ENCODE measurements around the gene IFNGR1.

Gene IFNGR1

DNA sequence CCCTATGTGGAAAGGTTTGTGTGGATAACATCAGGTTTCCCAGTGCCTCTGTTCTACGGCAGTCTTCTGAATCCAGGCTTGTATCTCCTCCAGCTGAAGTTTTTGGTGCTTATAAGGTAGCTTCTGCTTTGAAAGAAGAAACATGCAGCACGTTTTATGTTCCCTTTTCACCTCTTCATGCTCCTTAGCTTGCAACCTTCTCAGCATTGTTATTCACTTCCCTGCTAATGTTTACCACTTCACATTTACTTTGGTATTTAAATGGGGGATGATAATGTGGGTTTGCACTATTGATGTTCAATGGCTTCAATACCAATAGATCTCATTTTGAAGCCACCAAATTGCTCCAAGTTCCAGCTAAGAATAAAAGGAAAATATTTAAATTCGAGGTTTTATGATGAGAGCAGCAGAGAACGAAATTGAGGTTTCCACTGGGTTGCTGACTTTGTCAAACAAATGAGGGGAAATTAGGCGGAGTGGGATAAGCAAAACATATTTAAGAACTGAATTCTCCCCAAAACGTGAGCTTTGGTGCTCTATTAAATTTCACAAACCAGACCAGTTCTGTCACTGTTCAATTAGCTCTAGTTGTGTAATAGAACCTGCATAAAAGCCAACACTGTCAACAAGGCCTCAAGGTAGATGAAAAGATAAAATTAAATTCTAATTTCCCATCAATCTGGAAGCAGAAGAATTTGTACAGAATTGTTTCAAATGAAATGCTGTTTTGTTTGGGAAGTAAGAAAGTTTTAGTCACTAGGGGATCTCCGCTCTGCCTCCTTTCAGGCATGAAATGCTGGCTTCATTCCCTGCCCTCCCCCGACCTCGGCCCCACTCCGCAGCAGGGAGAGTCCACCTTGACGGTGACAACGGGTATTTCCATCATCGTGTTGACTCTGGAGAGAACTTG is 47.1 kb downstream of the IFNGR1 start:
- no peak overlapping the region for H3K27ac ChIP-seq
- TF ChIP-seq, protein P1, sequence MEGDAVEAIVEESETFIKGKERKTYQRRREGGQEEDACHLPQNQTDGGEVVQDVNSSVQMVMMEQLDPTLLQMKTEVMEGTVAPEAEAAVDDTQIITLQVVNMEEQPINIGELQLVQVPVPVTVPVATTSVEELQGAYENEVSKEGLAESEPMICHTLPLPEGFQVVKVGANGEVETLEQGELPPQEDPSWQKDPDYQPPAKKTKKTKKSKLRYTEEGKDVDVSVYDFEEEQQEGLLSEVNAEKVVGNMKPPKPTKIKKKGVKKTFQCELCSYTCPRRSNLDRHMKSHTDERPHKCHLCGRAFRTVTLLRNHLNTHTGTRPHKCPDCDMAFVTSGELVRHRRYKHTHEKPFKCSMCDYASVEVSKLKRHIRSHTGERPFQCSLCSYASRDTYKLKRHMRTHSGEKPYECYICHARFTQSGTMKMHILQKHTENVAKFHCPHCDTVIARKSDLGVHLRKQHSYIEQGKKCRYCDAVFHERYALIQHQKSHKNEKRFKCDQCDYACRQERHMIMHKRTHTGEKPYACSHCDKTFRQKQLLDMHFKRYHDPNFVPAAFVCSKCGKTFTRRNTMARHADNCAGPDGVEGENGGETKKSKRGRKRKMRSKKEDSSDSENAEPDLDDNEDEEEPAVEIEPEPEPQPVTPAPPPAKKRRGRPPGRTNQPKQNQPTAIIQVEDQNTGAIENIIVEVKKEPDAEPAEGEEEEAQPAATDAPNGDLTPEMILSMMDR (conservative IDR thresholded peaks at IDR 0.05): no peak

- TF ChIP-seq, protein P1 (conservative IDR thresholded peaks at IDR 0.05): no peak
- H3K27ac ChIP-seq: no peak overlapping the region
Measured at GRCh38 chr6:137171053-137171374, 48.2 kb downstream of the IFNGR1 start.

DNA sequence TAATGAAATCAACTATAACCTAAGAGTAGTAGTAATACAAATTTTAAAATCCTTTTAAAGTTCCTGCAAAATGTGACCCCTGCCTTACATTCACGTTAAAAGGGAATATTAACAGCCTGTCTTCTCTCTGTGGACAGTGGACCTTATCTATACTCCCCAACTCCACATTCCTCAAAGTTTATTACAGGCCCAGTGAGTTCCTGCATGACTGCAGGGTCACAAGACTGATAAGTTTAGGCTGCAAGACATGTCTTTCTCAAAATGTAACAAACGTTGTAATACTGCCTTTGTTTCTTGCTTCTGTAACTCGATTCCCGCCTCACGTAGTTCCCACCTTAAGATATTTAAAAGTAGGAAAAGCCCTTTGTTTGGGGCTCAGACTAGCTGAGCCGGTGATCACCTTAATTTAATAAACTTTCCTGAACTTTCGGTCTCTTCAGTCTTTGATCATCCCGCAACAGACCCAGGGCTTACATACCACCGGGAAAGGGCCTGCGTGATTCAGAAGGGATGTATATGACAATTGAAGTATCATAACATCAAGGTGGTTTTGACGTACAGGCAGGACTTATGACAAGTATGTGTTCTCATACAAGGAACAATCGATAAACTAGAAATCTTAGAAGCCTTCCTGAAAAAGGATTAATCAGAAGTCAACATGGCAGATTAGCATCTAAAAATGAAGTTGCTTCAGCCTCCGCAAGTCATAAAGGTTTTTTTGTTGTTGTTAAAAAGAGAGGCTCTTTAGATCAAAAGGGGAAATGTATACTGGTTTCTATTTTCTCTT is 48.7 kb downstream of the IFNGR1 start:
- H3K27ac ChIP-seq: no peak overlapping the region
- TF ChIP-seq, protein P1 (conservative IDR thresholded peaks at IDR 0.05): no peak

DNA sequence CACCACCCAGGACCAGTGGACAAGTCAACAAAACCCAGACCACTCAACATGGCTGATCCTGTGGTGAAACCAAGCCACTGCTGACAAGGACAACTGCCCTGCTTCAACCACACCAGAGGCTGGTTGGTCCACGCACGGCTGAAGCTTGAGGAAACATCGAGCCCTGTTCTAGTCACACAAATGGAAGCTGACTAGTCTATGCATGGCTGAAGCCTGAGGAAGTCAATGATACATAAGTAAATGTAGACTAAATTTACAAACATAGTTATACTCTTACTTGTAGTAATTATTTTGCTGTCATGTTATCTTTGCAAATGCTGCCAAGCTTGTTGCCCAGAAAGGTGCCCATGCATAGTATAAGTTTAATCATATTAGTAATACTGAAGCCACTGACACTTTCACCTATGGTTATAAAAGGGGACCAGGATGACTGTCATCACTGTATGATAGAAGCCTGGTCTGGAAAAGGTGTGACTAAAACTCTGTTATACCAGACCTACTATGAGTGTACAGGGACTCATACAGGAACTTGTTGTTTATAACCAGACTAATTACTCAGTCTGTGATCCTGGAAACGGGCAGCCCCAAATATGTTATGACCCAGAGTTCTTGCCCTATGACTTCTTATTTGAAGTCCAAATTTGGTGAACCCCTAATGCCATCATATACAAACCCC is 51.3 kb downstream of the IFNGR1 start:
- TF ChIP-seq, protein P1 (conservative IDR thresholded peaks at IDR 0.05): no peak
- H3K27ac ChIP-seq: no peak overlapping the region

DNA sequence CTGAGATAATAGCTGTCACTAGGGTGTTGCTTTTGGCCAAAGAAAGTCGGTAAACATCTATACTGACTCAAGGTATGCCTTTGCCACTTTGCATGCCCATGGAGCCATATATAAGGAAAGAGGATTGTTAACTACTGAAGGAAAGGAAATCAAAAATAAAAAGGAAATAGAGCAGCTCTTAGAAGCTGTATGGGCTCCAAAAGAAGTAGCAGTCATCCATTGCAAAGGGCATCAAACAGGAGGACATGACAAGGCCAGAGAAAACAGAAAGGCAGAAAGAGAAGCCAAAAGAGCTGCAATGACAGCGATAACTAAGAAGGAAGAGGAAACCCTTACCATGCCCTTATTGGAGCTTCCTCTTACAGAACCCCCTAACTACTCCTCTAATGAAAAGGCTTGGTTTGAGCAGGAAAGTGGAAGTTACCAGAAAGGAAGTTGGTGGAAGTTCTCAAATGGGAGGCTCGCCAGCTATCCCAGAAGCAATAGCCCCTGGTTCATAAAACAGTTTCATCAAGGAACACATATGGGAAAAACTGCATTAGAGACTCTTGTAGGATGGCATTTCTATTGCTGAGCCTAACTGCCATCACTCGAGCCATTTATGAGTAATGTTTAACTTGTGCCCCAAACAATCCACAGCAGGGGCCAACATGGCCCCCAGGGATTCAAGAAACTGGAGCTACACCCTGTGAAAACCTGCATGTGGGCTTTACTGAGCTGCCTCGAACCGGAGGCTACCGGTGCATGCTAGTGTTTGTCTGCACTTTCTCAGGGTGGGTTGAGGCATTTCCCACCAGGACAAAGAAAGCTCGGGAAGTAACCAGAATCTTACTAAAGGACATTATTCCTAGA is 52.7 kb downstream of the IFNGR1 start:
- no peak overlapping the region for H3K27ac ChIP-seq
- TF ChIP-seq, protein P1 (conservative IDR thresholded peaks at IDR 0.05): peak; percentile 39

DNA sequence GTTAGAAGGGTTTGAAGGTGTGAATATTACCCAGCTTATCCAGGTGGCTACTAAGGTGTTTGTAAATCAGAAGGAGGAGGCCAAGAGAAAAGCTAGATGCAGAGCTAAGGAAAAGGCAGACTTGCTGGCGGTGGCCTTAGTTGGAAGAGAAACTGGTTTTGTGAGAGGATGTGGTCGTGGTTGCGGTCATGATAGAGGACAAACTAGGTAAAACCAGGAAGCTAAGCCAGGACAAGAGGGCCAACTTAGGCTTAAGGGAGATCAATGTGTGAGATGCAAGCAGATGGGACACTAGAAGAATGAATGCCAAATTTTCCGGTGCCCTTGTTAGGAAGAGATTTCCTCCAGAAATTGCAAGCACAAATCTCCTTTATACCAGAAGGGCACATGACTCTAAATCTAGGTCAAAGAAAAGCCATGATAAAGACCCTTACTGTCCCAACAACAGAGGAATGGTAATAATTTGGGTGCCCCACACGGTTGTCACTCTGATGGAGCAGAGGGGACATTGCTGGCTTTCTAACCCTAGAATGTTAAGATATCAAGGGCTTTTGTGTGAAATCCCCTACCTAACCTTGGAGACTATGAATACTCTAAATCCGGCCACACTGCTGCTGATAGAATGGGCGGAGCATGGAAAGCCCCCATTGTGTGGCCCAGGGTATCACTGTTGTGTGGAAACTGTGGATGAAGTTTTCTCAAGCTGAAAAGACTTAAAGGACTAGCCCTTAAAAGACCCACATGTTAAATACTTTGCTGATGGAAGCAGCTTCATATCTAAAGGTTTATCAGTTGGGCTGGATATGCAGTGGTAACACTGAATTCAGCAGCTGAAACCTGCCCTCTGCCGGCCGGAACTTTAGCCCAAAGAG is 53.6 kb downstream of the IFNGR1 start:
- no peak overlapping the region for H3K27ac ChIP-seq
- TF ChIP-seq, protein P1 (conservative IDR thresholded peaks at IDR 0.05): peak; percentile 77

Data from VCaP (cell line).